HL-60/S4 treated with retinoic acid at 250 ng/mL for 4 days and 3 days (cell line): ENCODE measurements around the gene CAMK2A.

Experiments
- in situ Hi-C: fragments of 300-500 bp; cut with MboI; formaldehyde crosslinking; loops from 2 replicates; pipeline ENCODE4 v1.7.0; 2022; ENCODE audit warnings: low sequenced_read_pairs

The CAMK2A gene

GRCh38 chr5:150289551-150290390 lies at the start of gene CAMK2A:
CAMK2A (minus strand) TSS chr5:150289773; CDS start chr5:150289625, 148 bp downstream.
- in situ Hi-C loops = no loop called here

- in situ Hi-C loops = no loop called here
Observed at GRCh38 chr5:150339165-150339564, 49.6 kb upstream of the CAMK2A start.

GRCh38 chr5:150338546-150338945 lies 49.0 kb upstream of the CAMK2A start:
- in situ Hi-C loops = no loop called here

- in situ Hi-C loops = no loop called here
Observed at GRCh38 chr5:150335778-150336177, 46.2 kb upstream of the CAMK2A start.

- in situ Hi-C loops = no loop called here
Observed at GRCh38 chr5:150333400-150333799, 43.8 kb upstream of the CAMK2A start.

GRCh38 chr5:150329881-150330876 lies 40.6 kb upstream of the CAMK2A start:
- in situ Hi-C loops = no loop called here

- in situ Hi-C loops = no loop called here
Observed at GRCh38 chr5:150329038-150329437, 39.5 kb upstream of the CAMK2A start.

GRCh38 chr5:150328515-150328914 lies 38.9 kb upstream of the CAMK2A start:
- in situ Hi-C loops = no loop called here

- in situ Hi-C loops = no loop called here
Observed at GRCh38 chr5:150327139-150327538, 37.6 kb upstream of the CAMK2A start.

- in situ Hi-C loops = no loop called here
Observed at GRCh38 chr5:150326707-150327106, 37.1 kb upstream of the CAMK2A start.

GRCh38 chr5:150325426-150325825 lies 35.9 kb upstream of the CAMK2A start:
- in situ Hi-C loops = no loop called here

- in situ Hi-C loops = no loop called here
Observed at GRCh38 chr5:150323819-150324218, 34.2 kb upstream of the CAMK2A start.

GRCh38 chr5:150323092-150323491 lies 33.5 kb upstream of the CAMK2A start:
- in situ Hi-C loops = no loop called here

- in situ Hi-C loops = no loop called here
Observed at GRCh38 chr5:150322202-150322601, 32.6 kb upstream of the CAMK2A start.

GRCh38 chr5:150321784-150322183 lies 32.2 kb upstream of the CAMK2A start:
- in situ Hi-C loops = no loop called here

GRCh38 chr5:150321211-150321610 lies 31.6 kb upstream of the CAMK2A start:
- in situ Hi-C loops = no loop called here

- in situ Hi-C loops = no loop called here
Observed at GRCh38 chr5:150320044-150320613, 30.6 kb upstream of the CAMK2A start.

- in situ Hi-C loops = no loop called here
Observed at GRCh38 chr5:150319484-150319790, 29.9 kb upstream of the CAMK2A start.

- in situ Hi-C loops = no loop called here
Observed at GRCh38 chr5:150318613-150319483, 29.3 kb upstream of the CAMK2A start.
